SK-N-SH treated with all-trans-retinoic acid at 6 μM for 48 hours (cell line): ENCODE results near the gene APBA2.

Source experiments
- ARNTL ChIP-seq: fragments of 450-650 bp; formaldehyde crosslinking; IDR thresholded peaks from 2 replicates; pipeline ENCODE4 v1.5.0; 2020; ENCODE audit warnings: low read depth, mild to moderate bottlenecking, moderate library complexity, borderline replicate concordance
- ZNF8 ChIP-seq: fragments of 450-650 bp; formaldehyde crosslinking; IDR thresholded peaks from 2 replicates; pipeline ENCODE4 v1.5.0; 2020; ENCODE audit warnings: mild to moderate bottlenecking, moderate library complexity

GRCh38 chr15:28947221-28947674 is 61.5 kb downstream of the APBA2 start:
- TF ChIP-seq ARNTL (CRISPR knock-in tag) (no peak), ZNF8 (no peak)
